Left lung (tissue), 10 donors: ENCODE data around the gene LMAN1L. TPM values are rescaled to one million over a fixed set of nuclear protein-coding genes. Genes with fewer than 3 reads are reported as not detected.

Source experiments
- ATAC-seq: fragments of 200-7000 bp; cut with Tn5 transposase; one replicate; pipeline ENCODE4 v1.9.1; 2020; ENCODE audit warnings: moderate library complexity
- DNase-seq, 4 donors: peaks; one replicate each; pipeline ENCODE4 v3.0.0-alpha.2; 2013 to 2020
- H3K27ac ChIP-seq, 2 donors: fragments of 200-600 bp; sonication (generic) in 1 of 2; one replicate each; pipeline versions ENCODE4 v1.5.0 to v1.8.0; 2020 to 2021
- H3K27me3 ChIP-seq, 2 donors: fragments of 200-600 bp; sonication (generic) in 1 of 2; one replicate each; pipeline versions ENCODE4 v1.5.0 to v1.8.0; 2020 to 2021
- H3K36me3 ChIP-seq, 2 donors: fragments of 200-600 bp; sonication (generic) in 1 of 2; one replicate each; pipeline versions ENCODE4 v1.5.0 to v1.8.0; 2020 to 2021
- H3K4me1 ChIP-seq, 2 donors: fragments of 200-600 bp; one replicate each; pipeline ENCODE4 v1.8.0; 2021
- H3K4me3 ChIP-seq, 2 donors: fragments of 200-600 bp; sonication (generic) in 1 of 2; one replicate each; pipeline versions ENCODE4 v1.5.0 to v1.8.0; 2020 to 2021; ENCODE audit warnings: mild to moderate bottlenecking in 1 of 2
- H3K9me3 ChIP-seq, 2 donors: fragments of 200-600 bp; sonication (generic) in 1 of 2; one replicate each; pipeline versions ENCODE4 v1.5.0 to v1.8.0; 2020 to 2021
- intact Hi-C, 2 donors: fragments of 100-400 bp; cut with DNase I; formaldehyde crosslinking; loops; one replicate each; pipeline versions ENCODE4 v1.11.2 to v1.14.2; 2022
- polyA plus RNA-seq, 6 donors: library from polyadenylated mRNA; unstranded; fragments of 120-200 nt; gene quantifications; one replicate each; pipeline ENCODE4 v1.2.1, GENCODE V29; 2013; ENCODE audit not compliant: insufficient read length in 6 of 6
- total RNA-seq, 2 donors: library from RNA; stranded (reverse); fragmentation: NEBNext Ultra II Directional; extraction: Animal tissue kit (Norgen Biotek cat#: 25700); gene quantifications; one replicate each; pipeline ENCODE4 v1.2.1, GENCODE V29; 2021
- TF ChIP-seq, protein P1 (sequence below), 2 donors: fragments of 200-600 bp; sonication (generic) in 1 of 2; IDR thresholded peaks; one replicate each; pipeline versions ENCODE4 v1.5.0 to v1.8.0; 2021; ENCODE audit warnings: antibody characterized with exemption in 2 of 2
- donor health status: DM: no; HTN: yes; CAD: no.
- donor health status: DM: no; HTN: no; CAD: no.

Gene LMAN1L
- total and polyA plus RNA-seq, 8 donors: 0.08 to 0.39 (median 0.32) TPM; not detected in 5

DNA sequence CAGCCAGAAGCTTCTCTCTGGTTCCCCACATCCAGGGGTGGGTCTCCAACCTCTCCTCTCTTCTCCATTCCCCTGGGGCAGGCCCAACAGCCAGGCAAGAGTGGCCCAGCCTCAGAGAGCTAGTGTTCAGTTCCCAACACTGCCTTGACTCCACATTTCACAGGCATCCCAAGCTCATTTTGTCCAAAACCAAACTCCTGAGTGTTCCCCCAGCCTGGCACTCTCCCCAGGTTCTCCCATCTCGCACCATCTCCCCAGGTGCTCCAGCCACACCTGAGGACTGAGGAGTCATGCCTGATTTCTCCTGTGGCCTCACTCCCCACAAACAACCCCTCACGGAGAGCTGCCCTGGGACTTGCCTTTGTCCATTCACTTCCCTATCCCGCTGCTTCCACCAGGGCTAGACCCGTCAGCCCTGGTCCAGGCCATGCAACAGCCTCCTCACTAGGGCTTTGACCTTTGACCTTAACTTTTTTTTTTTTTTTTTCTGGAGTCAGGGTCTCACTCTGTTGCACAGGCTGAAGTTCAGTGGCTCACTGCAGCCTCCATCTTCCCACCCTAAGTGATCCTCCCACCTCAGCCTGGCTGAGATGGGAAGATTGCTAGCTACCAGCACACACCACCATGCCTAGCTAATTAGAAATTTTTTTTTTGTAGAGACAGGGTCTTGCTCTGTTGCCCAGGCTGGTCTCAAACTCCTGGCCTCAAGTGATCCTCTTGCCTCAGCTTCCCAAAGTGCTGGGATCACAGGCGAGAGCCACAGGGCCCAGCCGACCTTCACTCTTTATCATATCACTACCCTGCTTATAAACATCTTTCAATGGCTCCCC is 34.7 kb upstream of the LMAN1L start:
- DNase-seq (peak in 1 of 4 donors; percentile 62), ATAC-seq (no peak)
- Histone ChIP-seq H3K36me3 (no peaks in the 10 kb centered on the region), H3K4me1 (peaks cover 18 to 87% of the 10 kb centered on the region in 2 donors), H3K27me3 (no peaks in the 10 kb centered on the region), H3K9me3 (no peaks in the 10 kb centered on the region), H3K27ac (peak overlapping the region; percentile 56 to 91), H3K4me3 (no peak overlapping the region)
- TF ChIP-seq, protein P1, sequence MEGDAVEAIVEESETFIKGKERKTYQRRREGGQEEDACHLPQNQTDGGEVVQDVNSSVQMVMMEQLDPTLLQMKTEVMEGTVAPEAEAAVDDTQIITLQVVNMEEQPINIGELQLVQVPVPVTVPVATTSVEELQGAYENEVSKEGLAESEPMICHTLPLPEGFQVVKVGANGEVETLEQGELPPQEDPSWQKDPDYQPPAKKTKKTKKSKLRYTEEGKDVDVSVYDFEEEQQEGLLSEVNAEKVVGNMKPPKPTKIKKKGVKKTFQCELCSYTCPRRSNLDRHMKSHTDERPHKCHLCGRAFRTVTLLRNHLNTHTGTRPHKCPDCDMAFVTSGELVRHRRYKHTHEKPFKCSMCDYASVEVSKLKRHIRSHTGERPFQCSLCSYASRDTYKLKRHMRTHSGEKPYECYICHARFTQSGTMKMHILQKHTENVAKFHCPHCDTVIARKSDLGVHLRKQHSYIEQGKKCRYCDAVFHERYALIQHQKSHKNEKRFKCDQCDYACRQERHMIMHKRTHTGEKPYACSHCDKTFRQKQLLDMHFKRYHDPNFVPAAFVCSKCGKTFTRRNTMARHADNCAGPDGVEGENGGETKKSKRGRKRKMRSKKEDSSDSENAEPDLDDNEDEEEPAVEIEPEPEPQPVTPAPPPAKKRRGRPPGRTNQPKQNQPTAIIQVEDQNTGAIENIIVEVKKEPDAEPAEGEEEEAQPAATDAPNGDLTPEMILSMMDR (IDR thresholded peaks at IDR 0.05): no peak
- intact Hi-C loops: no loop called here

DNA sequence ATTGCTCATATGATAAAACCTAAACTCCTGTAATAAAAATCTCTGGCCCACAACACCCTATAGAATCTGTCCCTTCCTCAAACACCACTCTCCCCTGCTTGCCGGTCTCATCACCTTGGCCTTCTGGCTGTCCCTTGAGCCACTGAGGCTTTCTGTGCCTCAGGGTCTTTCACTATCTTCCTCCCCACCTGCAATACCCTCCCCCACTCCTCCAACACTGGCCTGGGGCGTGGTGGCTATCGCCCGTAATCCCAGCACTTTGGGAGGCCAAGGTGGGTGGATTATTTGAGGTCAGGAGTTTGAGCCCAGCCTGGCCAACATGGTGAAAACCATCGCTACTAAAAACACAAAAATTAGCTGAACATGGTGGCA is 34.0 kb upstream of the LMAN1L start:
- ATAC-seq: no peak
- peak overlapping the region in 1 of 2 donors; percentile 91 for H3K27ac ChIP-seq
- peaks cover 24 to 89% of the 10 kb centered on the region in 2 donors for H3K4me1 ChIP-seq
- H3K27me3 ChIP-seq: no peaks in the 10 kb centered on the region
- intact Hi-C loops: no loop called here
- no peaks in the 10 kb centered on the region for H3K36me3 ChIP-seq
- TF ChIP-seq, protein P1 (IDR thresholded peaks at IDR 0.05): no peak
- no peaks in the 10 kb centered on the region for H3K9me3 ChIP-seq
- H3K4me3 ChIP-seq: no peak overlapping the region
- DNase-seq: peak in 1 of 4 donors; percentile 24

DNA sequence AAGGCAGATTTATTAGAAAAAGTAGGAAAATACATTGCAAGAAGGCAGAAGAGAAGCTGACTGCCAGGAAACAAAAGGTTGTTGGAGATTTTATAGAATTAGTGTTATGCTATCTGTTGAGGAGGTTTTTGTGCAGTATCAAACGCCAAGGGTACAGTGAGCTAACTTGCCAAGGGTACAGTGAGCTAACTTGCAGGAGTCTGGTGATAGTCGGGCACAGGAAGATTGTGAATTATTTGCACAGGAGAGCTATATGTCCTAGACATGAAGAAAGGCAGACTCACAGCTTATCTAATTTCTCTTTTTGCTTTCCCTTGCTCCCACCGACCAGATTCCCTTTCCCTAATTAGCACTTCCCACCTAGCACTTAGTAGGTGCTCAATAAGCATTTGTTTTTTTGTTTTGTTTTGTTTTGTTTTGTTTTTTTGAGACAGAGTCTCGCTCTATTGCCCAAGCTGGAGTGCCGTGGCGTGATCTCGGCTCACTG is 33.4 kb upstream of the LMAN1L start:
- Histone ChIP-seq H3K4me3 (no peak overlapping the region), H3K9me3 (no peaks in the 10 kb centered on the region), H3K36me3 (no peaks in the 10 kb centered on the region), H3K27ac (peak overlapping the region in 1 of 2 donors; percentile 91), H3K4me1 (peaks cover 30 to 89% of the 10 kb centered on the region in 2 donors), H3K27me3 (no peaks in the 10 kb centered on the region)
- ATAC-seq: no peak
- intact Hi-C loops: no loop called here
- DNase-seq: peak in 1 of 4 donors; percentile 74
- TF ChIP-seq, protein P1 (IDR thresholded peaks at IDR 0.05): no peak

DNA sequence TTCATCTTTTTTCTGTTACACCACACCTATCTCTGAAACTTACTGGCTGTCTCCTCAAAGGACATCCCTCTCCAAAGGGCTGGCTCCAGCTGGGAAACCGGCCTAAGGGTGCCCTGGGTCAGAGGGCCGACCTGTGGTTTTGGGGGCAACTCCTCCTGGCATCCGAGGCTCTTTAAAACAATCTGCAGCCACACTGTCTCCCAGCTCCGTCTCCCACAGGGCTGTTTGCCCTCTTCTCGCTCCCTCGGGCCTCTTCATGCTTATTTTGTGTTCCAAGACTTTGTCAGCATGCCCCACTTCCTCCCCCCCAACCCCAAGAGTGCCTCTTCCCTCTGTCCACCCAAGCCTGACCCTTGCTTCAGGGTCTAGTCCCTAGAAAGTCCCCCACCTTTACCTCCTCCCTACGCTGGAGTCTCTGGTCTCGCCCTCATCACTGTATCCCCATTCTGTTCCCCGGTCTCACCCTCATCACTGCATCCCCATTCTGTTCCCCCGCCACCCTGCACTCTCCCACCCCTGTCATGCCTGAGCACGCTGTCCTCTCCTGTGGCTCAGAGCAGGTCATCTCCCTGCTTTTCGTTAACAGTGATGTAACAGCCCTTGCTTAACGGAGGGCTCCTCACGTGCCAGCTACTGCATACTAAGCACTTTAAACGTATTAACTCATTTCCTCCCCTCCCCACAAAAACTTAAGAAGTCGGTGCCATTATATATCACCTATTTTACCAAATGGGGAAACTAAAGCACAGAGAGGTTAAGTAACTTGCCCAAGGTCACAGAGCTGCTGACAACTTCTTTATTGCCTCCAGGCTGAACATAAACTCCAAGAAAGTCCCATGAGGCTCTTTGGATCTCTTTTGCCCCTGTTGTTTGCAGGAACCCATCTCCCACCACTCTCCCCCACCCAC is 31.9 kb upstream of the LMAN1L start:
- DNase-seq: peak in 2 of 4 donors; percentile 68 to 78
- TF ChIP-seq, protein P1 (IDR thresholded peaks at IDR 0.05): no peak
- peak; percentile 3 for ATAC-seq
- Histone ChIP-seq H3K27me3 (no peaks in the 10 kb centered on the region), H3K4me3 (peak overlapping the region in 1 of 2 donors; percentile 85), H3K27ac (peak overlapping the region in 1 of 2 donors; percentile 91), H3K4me1 (peaks cover 40 to 89% of the 10 kb centered on the region in 2 donors), H3K36me3 (no peaks in the 10 kb centered on the region), H3K9me3 (no peaks in the 10 kb centered on the region)
- intact Hi-C loops: no loop called here
